GM12892 (cell line): ENCODE results near the gene MATN4.

ENCODE experiments used
- POLR2A ChIP-seq: IDR thresholded peaks from 2 replicates; pipeline ENCODE4 v1.6.1; 2011; ENCODE audit warnings: low read depth, low read length, control low read depth
- POLR2AphosphoS5 ChIP-seq: IDR thresholded peaks from 2 replicates; pipeline ENCODE4 v1.6.1; 2011; ENCODE audit warnings: low read depth, low read length, control low read depth
- TAF1 ChIP-seq: IDR thresholded peaks from 2 replicates; pipeline ENCODE4 v1.6.1; 2011; ENCODE audit warnings: low read depth, mild to moderate bottlenecking, control low read depth, low read length, borderline replicate concordance

GRCh38 chr20:45343532-45344167 is 35.6 kb upstream of the MATN4 start:
- TF ChIP-seq TAF1 (no peak), POLR2AphosphoS5 (no peak), POLR2A (no peak)
